Nephron (organoid): ENCODE measurements around the gene CDK11B.

Experiments used
- H3K27ac Mint-ChIP-seq, 3 experiments: 2 replicates each; pipeline ENCODE4 v1.8.0; 2020; ENCODE audit warnings: mixed read lengths in 3 of 3, mild to moderate bottlenecking in 2 of 3, moderate library complexity in 1 of 3
- H3K27me3 Mint-ChIP-seq: 2 replicates; pipeline ENCODE4 v1.8.0; 2021; ENCODE audit warnings: low read depth, mild to moderate bottlenecking, moderate library complexity, mixed read lengths
- H3K36me3 Mint-ChIP-seq: 2 replicates; pipeline ENCODE4 v1.8.0; 2020; ENCODE audit warnings: low read depth, mixed read lengths
- H3K4me1 Mint-ChIP-seq: 2 replicates; pipeline ENCODE4 v1.8.0; 2020; ENCODE audit warnings: mixed read lengths
- H3K4me3 Mint-ChIP-seq, 3 experiments: 2 replicates each; pipeline ENCODE4 v1.8.0; 2020; ENCODE audit warnings: mild to moderate bottlenecking in 3 of 3, mixed read lengths in 3 of 3, moderate library complexity in 2 of 3
- H3K9me3 Mint-ChIP-seq: 2 replicates; pipeline ENCODE4 v1.8.0; 2020; ENCODE audit warnings: mixed read lengths
- TF ChIP-seq, protein P1 (sequence below), 3 experiments: fragments of 200-600 bp; sonication (generic); IDR thresholded peaks; one replicate each; pipeline ENCODE4 v1.5.0; 2021; ENCODE audit warnings: antibody characterized with exemption in 3 of 3; ENCODE audit not compliant: unreplicated experiment in 3 of 3

The CDK11B gene

GRCh38 chr1:1600861-1601563, 57.8 kb downstream of the CDK11B start:
- TF ChIP-seq, protein P1, sequence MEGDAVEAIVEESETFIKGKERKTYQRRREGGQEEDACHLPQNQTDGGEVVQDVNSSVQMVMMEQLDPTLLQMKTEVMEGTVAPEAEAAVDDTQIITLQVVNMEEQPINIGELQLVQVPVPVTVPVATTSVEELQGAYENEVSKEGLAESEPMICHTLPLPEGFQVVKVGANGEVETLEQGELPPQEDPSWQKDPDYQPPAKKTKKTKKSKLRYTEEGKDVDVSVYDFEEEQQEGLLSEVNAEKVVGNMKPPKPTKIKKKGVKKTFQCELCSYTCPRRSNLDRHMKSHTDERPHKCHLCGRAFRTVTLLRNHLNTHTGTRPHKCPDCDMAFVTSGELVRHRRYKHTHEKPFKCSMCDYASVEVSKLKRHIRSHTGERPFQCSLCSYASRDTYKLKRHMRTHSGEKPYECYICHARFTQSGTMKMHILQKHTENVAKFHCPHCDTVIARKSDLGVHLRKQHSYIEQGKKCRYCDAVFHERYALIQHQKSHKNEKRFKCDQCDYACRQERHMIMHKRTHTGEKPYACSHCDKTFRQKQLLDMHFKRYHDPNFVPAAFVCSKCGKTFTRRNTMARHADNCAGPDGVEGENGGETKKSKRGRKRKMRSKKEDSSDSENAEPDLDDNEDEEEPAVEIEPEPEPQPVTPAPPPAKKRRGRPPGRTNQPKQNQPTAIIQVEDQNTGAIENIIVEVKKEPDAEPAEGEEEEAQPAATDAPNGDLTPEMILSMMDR (IDR thresholded peaks at IDR 0.05; ENCODE audit: unreplicated experiment in 3 of 3): no peak
- H3K27me3 Mint-ChIP-seq: peaks cover 48% of the 10 kb centered on the region
- H3K4me3 Mint-ChIP-seq: peak overlapping the region; percentile 62 to 71 (median 67)
- no peak overlapping the region for H3K27ac Mint-ChIP-seq
- H3K36me3 Mint-ChIP-seq: no peaks in the 10 kb centered on the region
- no peaks in the 10 kb centered on the region for H3K9me3 Mint-ChIP-seq
- H3K4me1 Mint-ChIP-seq: no peaks in the 10 kb centered on the region

- no peaks in the 10 kb centered on the region for H3K4me1 Mint-ChIP-seq
- peak within 1 kb of the TSS; percentile 79 to 85 (median 81) for H3K4me3 Mint-ChIP-seq
- peaks cover 48% of the 10 kb centered on the region for H3K27me3 Mint-ChIP-seq
- TF ChIP-seq, protein P1 (IDR thresholded peaks at IDR 0.05; ENCODE audit: unreplicated experiment in 3 of 3): no peak
- no peak within 1 kb of the TSS for H3K27ac Mint-ChIP-seq
- no peaks in the 10 kb centered on the region for H3K36me3 Mint-ChIP-seq
- H3K9me3 Mint-ChIP-seq: no peaks in the 10 kb centered on the region
These were observed 58.6 kb downstream of the CDK11B start, which contains the start of gene FNDC10 for GRCh38 chr1:1599935-1600860. TSS of gene FNDC10 (minus strand) at chr1:1600135. CDS start at chr1:1600015, 120 bp downstream.

DNA sequence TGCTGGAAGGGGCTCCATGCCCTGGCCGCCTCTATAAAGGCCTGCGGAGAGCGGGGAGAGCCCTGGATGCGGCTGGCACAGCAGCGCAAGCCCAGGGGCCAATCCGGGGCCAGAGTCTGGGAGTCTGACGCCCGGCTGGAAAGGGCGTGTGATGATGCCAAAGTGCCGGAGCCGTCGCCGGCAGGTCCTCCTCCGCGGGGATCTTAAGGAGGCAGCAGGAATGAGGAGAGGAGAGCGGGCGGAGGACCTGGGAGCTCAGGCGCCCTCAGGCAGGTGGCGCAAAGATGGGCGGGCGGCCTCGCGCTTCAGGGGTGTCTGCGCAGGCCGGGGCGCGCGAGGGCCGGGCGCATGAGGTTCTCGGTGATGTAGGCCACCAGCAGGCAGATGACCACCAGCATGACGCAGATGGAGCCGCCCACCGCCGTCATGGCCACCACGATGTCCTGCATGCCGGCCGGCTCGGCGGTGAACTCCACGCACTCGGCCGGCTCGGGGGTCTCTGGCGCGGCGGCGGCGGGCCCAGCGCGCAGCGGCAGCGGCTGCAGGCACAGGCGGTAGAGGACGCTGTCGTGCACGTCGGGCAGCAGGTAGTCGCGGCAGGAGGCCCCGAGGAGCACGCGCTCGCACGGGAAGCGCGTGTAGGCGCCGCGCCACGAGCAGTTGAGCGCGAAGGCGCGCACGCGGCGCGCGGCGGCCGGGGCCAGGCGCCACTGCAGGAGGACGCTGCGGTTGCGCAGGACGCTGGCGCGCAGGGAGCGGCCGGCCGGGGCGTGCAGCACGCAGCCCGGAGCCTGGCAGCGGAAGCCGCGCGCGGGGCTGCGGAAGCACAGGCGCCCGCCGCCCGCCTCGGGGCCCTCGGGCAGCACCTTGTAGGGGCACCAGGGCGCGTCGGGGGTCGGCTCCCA, 59.5 kb downstream of the CDK11B start:
- H3K27ac Mint-ChIP-seq: no peak overlapping the region
- H3K36me3 Mint-ChIP-seq: no peaks in the 10 kb centered on the region
- TF ChIP-seq, protein P1 (IDR thresholded peaks at IDR 0.05; ENCODE audit: unreplicated experiment in 3 of 3): peak in 1 of 3 experiments; percentile 25
- peak overlapping the region; percentile 79 to 85 (median 81) for H3K4me3 Mint-ChIP-seq
- H3K4me1 Mint-ChIP-seq: no peaks in the 10 kb centered on the region
- peaks cover 48% of the 10 kb centered on the region for H3K27me3 Mint-ChIP-seq
- H3K9me3 Mint-ChIP-seq: no peaks in the 10 kb centered on the region

DNA sequence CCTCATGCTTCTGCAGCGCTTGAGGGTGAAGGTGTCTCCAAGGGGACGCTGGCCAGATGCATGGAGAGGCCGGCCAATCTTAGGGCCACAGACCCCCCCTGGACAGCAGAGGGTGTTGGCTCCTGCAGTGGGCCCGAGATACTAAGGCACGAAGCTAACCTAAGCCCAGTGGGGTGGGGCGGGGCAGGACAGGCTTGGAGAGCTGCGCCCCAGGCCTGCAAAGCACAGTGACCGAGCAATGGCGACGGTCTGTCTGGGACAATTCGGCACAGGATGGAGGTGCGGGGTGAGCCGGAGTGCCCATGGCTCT, 60.1 kb downstream of the CDK11B start:
- Mint-ChIP-seq H3K27me3 (peaks cover 46% of the 10 kb centered on the region), H3K4me3 (peak overlapping the region; percentile 79 to 85 (median 81)), H3K27ac (no peak overlapping the region), H3K4me1 (no peaks in the 10 kb centered on the region), H3K9me3 (no peaks in the 10 kb centered on the region), H3K36me3 (no peaks in the 10 kb centered on the region)
- TF ChIP-seq, protein P1 (IDR thresholded peaks at IDR 0.05; ENCODE audit: unreplicated experiment in 3 of 3): no peak

GRCh38 chr1:1598051-1598719, 60.6 kb downstream of the CDK11B start:
- Mint-ChIP-seq H3K9me3 (no peaks in the 10 kb centered on the region), H3K4me3 (peak overlapping the region; percentile 79 to 85 (median 81)), H3K27me3 (peaks cover 44% of the 10 kb centered on the region), H3K36me3 (no peaks in the 10 kb centered on the region), H3K27ac (no peak overlapping the region), H3K4me1 (no peaks in the 10 kb centered on the region)
- TF ChIP-seq, protein P1 (IDR thresholded peaks at IDR 0.05; ENCODE audit: unreplicated experiment in 3 of 3): no peak
